Skeletal muscle tissue (tissue), 2 donors: ENCODE data around the gene FCSK. TPM values are rescaled to one million over a fixed set of nuclear protein-coding genes. Genes with fewer than 3 reads are reported as not detected.

Experiments used
- small RNA-seq: library from RNA; depleted of rRNA; stranded (forward); fragments of <200 nt; gene quantifications from one replicate; pipeline ENCODE3, GENCODE V24; 2014
- total RNA-seq: library from RNA; depleted of rRNA; stranded (reverse); fragments of >200 nt; gene quantifications from one replicate; pipeline ENCODE4 v1.2.3, GENCODE V29; 2014

Gene FCSK
- total RNA-seq, 1 donor from 2014 or later: 6.8 TPM

Small RNA genes lying within 50 kb of the gene (small RNA-seq; reads per million reads assigned to genes)
- gene RNU6-23P (not detected), gene RPS27P26 (not detected), gene SNORD111B (45.6 reads per million, percentile 95 among the genes with 10 or more reads in this experiment)

Other genes starting within 250 kb of the FCSK start
- gene EXOSC6, start 202.7 kb upstream of the FCSK start, total RNA-seq: 16.2 TPM
- gene AARS1, start 165.1 kb upstream of the FCSK start, total RNA-seq: 65.8 TPM
- 21.4 TPM for gene DDX19B, start 155.4 kb upstream of the FCSK start, total RNA-seq
- gene DDX19A, start 107.7 kb upstream of the FCSK start, total RNA-seq: 38.1 TPM
- 24.5 TPM for gene ST3GAL2, start 15.5 kb upstream of the FCSK start, total RNA-seq
- gene COG4, start 69.0 kb downstream of the FCSK start, total RNA-seq: 66.8 TPM
- 83.5 TPM for gene SF3B3, start 69.2 kb downstream of the FCSK start, total RNA-seq
- 6.8 TPM for gene IL34, start 192.0 kb downstream of the FCSK start, total RNA-seq
- 18.8 TPM for gene MTSS2, start 231.5 kb downstream of the FCSK start, total RNA-seq